Stomach (tissue), 19 donors: ENCODE measurements around the gene RGS17. TPM values are rescaled to one million over a fixed set of nuclear protein-coding genes. Genes with fewer than 3 reads are reported as not detected.

ENCODE experiments used
- DNase-seq, 2 donors: peaks; one replicate each; pipeline versions ENCODE4 v3.0.0 to v3.0.0-alpha.2; 2013 to 2019
- H3K27ac ChIP-seq, 5 donors: fragments of 200-600 bp in 4 of 5; sonication (generic) in 4 of 5; one replicate each; pipeline ENCODE4 v1.5.1; 2013 to 2019; ENCODE audit warnings: mild to moderate bottlenecking in 1 of 5, moderate library complexity in 1 of 5
- H3K27me3 ChIP-seq, 3 donors: fragments of 200-600 bp; sonication (generic); one replicate each; pipeline ENCODE4 v1.5.1; 2017 to 2019; ENCODE audit warnings: mixed run types in 1 of 3
- H3K36me3 ChIP-seq, 4 donors: fragments of 200-600 bp; sonication (generic); 1 replicate in 3 of 4; 2 replicates in 1 of 4; pipeline ENCODE4 v1.5.1; 2016 to 2019
- H3K4me1 ChIP-seq, 4 donors: fragments of 200-600 bp; sonication (generic); one replicate each; pipeline ENCODE4 v1.5.1; 2016 to 2019
- H3K4me3 ChIP-seq, 4 donors: fragments of 200-600 bp; sonication (generic) in 3 of 4; one replicate each; pipeline ENCODE4 v1.5.1; 2016 to 2019; ENCODE audit warnings: mild to moderate bottlenecking in 1 of 4
- H3K9me3 ChIP-seq, 4 donors: fragments of 200-600 bp; sonication (generic); one replicate each; pipeline ENCODE4 v1.5.1; 2016 to 2019
- CTCF ChIP-seq, 7 experiments: fragments of 450-650 bp in 4 of 7; fragments of 200-600 bp in 3 of 7; sonication (generic) in 3 of 7; IDR thresholded peaks; one replicate each; pipeline ENCODE4 v1.5.1; 2016 to 2019; ENCODE audit warnings: antibody characterized with exemption in 7 of 7, control low read depth in 2 of 7, mild to moderate bottlenecking in 1 of 7
- EP300 ChIP-seq: sonication (generic); formaldehyde crosslinking; IDR thresholded peaks from one replicate; pipeline ENCODE4 v1.6.1; 2017; ENCODE audit warnings: antibody characterized with exemption
- POLR2A ChIP-seq, 4 donors: fragments of 450-650 bp; IDR thresholded peaks; one replicate each; pipeline ENCODE4 v1.6.1; 2016; ENCODE audit warnings: antibody characterized with exemption in 4 of 4, control low read depth in 2 of 4, mild to moderate bottlenecking in 1 of 4, moderate library complexity in 1 of 4
- POLR2AphosphoS5 ChIP-seq, 3 donors: sonication (generic); formaldehyde crosslinking; IDR thresholded peaks; one replicate each; pipeline ENCODE4 v1.6.1; 2016; ENCODE audit warnings: antibody characterized with exemption in 3 of 3
- WGBS, 5 donors: extraction: QIAGEN DNeasy Blood & Tissue Kit in 3 of 5; methylation state at CpG; one replicate each; pipeline versions ENCODE4 v1.1.5 to v1.1.7; 2013 to 2018; 5-methylcytosine and 5-hydroxymethylcytosine counted together
- intact Hi-C: fragments of 100-400 bp; cut with DNase I; formaldehyde crosslinking; loops from one replicate; pipeline ENCODE4 v1.15.1; 2023; ENCODE audit warnings: low total_unique reads
- long read RNA-seq, 10 donors: transcript quantifications; one replicate each; lab custom pipeline, GENCODE V29; 2026
- polyA plus RNA-seq, 3 donors: library from polyadenylated mRNA; stranded (reverse); fragments of 200-250 nt; gene quantifications; one replicate each; pipeline ENCODE4 v1.2.3, GENCODE V29; 2013
- total RNA-seq, 5 donors: library from RNA; depleted of rRNA; stranded (reverse); fragments of >200 nt; gene quantifications; one replicate each; pipeline versions ENCODE4 v1.1.0 to v1.2.3, GENCODE V29; 2014 to 2016
- donor health status: healthy with polysubstance abuse.
- donor health status: Bipolar disorder and iron deficiency.
- donor health status: healthy.

The RGS17 gene
- total RNA-seq (1 to 10 TPM in 3 of 5 donors, under 1 TPM in 1, not detected in 1; 0.45 to 2.8 (median 2.0) TPM), polyA plus RNA-seq (1 to 10 TPM in 2 of 3 donors, under 1 TPM in 1; 0.33 to 1.7 (median 1.7) TPM)
- long read RNA-seq, donor 1, result 0 reads
- long read RNA-seq, donor 2, partial matches to known transcripts, result 0 of 1 reads
- long read RNA-seq, donor 2, other reads (novel, unspliced or antisense), result 0 of 1 reads
- long read RNA-seq, donor 3, result 0 reads
- long read RNA-seq, donor 4, result 0 reads
- long read RNA-seq, donor 5, partial matches to known transcripts, result 0 of 1 reads
- long read RNA-seq, donor 5, other reads (novel, unspliced or antisense), result 0 of 1 reads
- long read RNA-seq, donor 6, partial matches to known transcripts, result 0 of 1 reads
- long read RNA-seq, donor 6, other reads (novel, unspliced or antisense), result 0 of 1 reads
- long read RNA-seq, donor 7, full-length matches to known transcripts, result 1 of 1 reads
- long read RNA-seq, donor 7, partial matches to known transcripts, result 0 of 1 reads
- long read RNA-seq, donor 7, other reads (novel, unspliced or antisense), result 0 of 1 reads
- long read RNA-seq, donor 8, partial matches to known transcripts, result 0 of 1 reads
- long read RNA-seq, donor 8, other reads (novel, unspliced or antisense), result 0 of 1 reads
- long read RNA-seq, donor 9, partial matches to known transcripts, result 0 of 1 reads
- long read RNA-seq, donor 9, other reads (novel, unspliced or antisense), result 0 of 1 reads
- long read RNA-seq, donor 10, partial matches to known transcripts, result 0 of 1 reads
- long read RNA-seq, donor 10, other reads (novel, unspliced or antisense), result 0 of 1 reads

GRCh38 chr6:153131037-153131981 lies at the start of gene RGS17:
Gene RGS17, minus strand, starts transcription at chr6:153131282. Its CDS starts 87,264 bp downstream, at chr6:153044018.
- no peak for TF ChIP-seq POLR2A (IDR thresholded peaks at IDR 0.05)
- no peak for TF ChIP-seq POLR2AphosphoS5 (IDR thresholded peaks at IDR 0.05)
- no peak for TF ChIP-seq CTCF (IDR thresholded peaks at IDR 0.05)
- TF ChIP-seq EP300, result no peak
- Histone ChIP-seq H3K9me3 (no peaks in the 10 kb centered on the region), H3K27ac (peak within 1 kb of the TSS; percentile 42 to 79 (median 71)), H3K27me3 (peaks cover 0 to 52% (median 19%) of the 10 kb centered on the region in 3 donors), H3K4me1 (peaks cover 14 to 25% (median 23%) of the 10 kb centered on the region in 4 donors), H3K36me3 (no peaks in the 10 kb centered on the region), H3K4me3 (peak within 1 kb of the TSS; percentile 58 to 79 (median 70))
- DNase-seq, result peak; percentile 35 to 92
- whole genome bisulfite sequencing, 5 donors, result 2 to 25% (median 4%) methylated on average over 10 to 87 of the region's 89 CpGs
- intact Hi-C loops, result no loop called here

GRCh38 chr6:153172815-153173214 lies 41.7 kb upstream of the RGS17 start:
- intact Hi-C loops, result no loop called here
- no peaks in the 10 kb centered on the region for H3K36me3 ChIP-seq
- DNase-seq, result no peak
- no peaks in the 10 kb centered on the region for H3K9me3 ChIP-seq
- TF ChIP-seq POLR2AphosphoS5 (IDR thresholded peaks at IDR 0.05) (no peak), EP300 (no peak), POLR2A (IDR thresholded peaks at IDR 0.05) (no peak), CTCF (IDR thresholded peaks at IDR 0.05) (no peak)
- no peak overlapping the region for H3K4me3 ChIP-seq
- H3K4me1 ChIP-seq, result no peaks in the 10 kb centered on the region
- H3K27ac ChIP-seq, result no peak overlapping the region
- no peaks in the 10 kb centered on the region for H3K27me3 ChIP-seq

GRCh38 chr6:153170511-153170910 lies 39.4 kb upstream of the RGS17 start:
- DNase-seq, result no peak
- WGBS, 5 donors, result 47 to 78% (median 53%) methylated on average over 3 of the region's 3 CpGs
- Histone ChIP-seq H3K36me3 (no peaks in the 10 kb centered on the region), H3K27ac (no peak overlapping the region), H3K27me3 (no peaks in the 10 kb centered on the region), H3K4me3 (no peak overlapping the region), H3K4me1 (no peaks in the 10 kb centered on the region), H3K9me3 (no peaks in the 10 kb centered on the region)
- TF ChIP-seq EP300, result no peak
- no peak for TF ChIP-seq CTCF (IDR thresholded peaks at IDR 0.05)
- no peak for TF ChIP-seq POLR2A (IDR thresholded peaks at IDR 0.05)
- TF ChIP-seq POLR2AphosphoS5 (IDR thresholded peaks at IDR 0.05), result no peak
- intact Hi-C loops, result no loop called here

GRCh38 chr6:153167907-153168306 lies 36.8 kb upstream of the RGS17 start:
- TF ChIP-seq POLR2AphosphoS5 (IDR thresholded peaks at IDR 0.05) (no peak), POLR2A (IDR thresholded peaks at IDR 0.05) (no peak), CTCF (IDR thresholded peaks at IDR 0.05) (no peak), EP300 (no peak)
- Histone ChIP-seq H3K9me3 (no peaks in the 10 kb centered on the region), H3K4me3 (no peak overlapping the region), H3K27me3 (no peaks in the 10 kb centered on the region), H3K27ac (no peak overlapping the region), H3K36me3 (no peaks in the 10 kb centered on the region), H3K4me1 (no peaks in the 10 kb centered on the region)
- WGBS, 5 donors, result 68 to 77% (median 73%) methylated on average over 1 of the region's 1 CpG
- no peak for DNase-seq
- intact Hi-C loops, result no loop called here
